NCI-H510A treated with DMSO at 0.1 percent for 48 hours (cell line): Measurements from ENCODE around the gene YBX3.
"Not testable (repeated sequence)": the region's sequence is repeated elsewhere in the genome, so short reads cannot be mapped to it uniquely, and the experiment has no call there.

ENCODE experiments used
- DNase-seq: peaks from one replicate; lab custom pipeline; 2025; lab: John Stamatoyannopoulos, UW

YBX3 gene

DNA sequence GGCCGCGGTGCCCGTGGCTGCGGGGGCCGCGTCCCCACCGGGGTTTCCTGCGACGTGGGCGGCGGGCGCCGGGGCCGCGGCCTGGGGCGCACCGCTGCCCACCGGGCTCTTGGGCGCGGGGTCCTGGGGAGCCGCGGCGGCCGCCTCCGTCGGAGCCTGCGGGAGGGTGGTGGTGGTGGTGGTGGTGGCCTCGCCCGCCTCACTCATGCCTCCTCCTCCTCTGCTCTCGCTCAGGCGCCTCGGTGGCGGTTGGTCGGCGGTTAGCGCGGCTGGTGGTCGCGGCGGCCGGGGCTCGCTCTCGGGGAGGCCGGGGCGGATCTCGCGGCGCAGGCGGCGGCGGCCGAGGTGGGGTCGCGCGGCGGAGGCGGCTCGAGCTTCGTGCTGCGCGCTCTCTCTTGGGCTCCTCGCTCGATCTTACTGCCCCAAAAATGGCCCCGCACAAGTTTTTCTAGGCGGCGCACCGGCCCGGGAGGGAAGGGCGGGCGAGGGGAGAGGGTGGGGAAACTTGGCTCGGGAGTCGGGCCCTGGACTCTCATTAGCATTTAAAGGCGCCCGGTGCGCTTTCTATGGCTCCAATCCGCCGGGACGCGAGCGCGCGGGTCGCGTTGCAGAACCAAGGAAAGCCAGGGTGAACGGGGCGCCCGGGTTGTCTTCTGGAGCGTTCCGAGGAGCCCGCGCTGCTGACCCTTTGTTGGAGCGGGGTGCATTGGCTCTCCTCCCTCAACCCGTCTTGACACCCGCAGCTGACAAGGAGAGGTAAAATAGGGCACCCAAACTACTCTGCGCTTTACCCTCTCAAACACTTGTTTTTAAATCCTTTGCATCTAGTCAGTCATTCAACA lies at the start of gene YBX3:
YBX3 (minus strand) TSS at position 419 of the 842 bp plus-strand sequence; CDS start at position 207, 212 bp downstream.
- peak; percentile 47 for DNase-seq

DNA sequence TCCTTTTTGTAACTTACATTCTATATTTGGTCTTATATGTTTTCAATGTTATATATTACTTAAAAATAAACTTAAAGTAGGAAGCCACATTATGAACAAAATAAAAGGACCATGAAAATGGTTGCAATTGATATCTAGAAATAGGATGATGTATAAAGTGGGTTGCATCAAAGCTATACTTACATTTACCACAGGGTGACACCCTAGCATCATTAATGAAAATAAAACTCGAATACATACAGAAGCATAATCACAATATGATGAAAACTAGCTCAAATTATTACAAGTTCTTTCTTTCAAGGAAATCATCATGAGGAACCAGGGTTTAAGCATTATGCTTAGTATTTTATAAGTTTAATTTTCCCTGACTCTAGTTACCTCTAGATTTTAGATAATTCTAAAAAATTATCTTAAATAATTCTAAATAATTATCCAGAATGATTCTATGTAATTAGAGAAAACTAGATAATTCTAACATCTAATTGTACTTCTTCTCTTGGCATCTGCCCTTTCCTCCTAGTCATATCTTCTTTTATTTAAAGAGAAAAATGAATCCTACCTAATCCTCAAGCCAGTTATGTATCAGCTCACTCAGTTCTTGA lies 48.1 kb upstream of the YBX3 start:
- DNase-seq: peak; percentile 67

DNA sequence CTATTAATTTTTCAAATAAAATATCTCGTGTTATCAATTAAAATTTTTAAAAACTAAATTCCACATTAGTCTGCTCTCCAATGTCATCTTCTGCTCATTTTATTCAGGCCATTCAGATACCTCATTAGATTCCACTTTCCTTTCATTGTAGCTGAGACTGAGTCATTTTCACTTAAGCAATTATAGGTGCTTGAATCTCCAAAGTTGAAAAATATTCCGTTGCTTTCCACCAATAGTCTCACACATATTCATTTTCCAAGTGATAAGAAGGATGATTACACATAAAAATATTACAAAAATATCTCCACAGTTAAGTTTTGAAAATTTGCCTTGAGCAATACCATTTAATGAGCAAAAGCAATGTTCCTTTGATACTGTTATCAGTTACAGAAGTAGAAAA lies 36.5 kb upstream of the YBX3 start:
- DNase-seq: no peak

DNA sequence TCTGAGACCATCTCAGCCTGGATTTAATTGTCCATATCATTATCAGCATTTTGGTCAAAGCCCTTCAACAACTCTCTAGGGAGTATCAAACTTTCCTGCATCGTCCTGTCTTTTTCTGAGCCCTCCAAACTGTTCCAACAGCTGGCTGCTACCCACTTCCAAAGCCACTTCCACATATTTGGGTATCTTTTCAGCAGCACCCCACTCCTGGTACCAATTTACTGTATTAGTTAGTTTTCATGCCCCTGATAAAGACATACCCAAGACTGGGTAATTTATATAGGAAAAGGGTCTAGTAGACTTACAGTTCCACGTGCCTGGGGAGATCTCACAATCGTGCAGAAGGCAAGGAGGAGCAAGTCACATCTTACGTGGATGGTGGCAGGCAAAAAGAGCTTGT lies 33.1 kb upstream of the YBX3 start:
- no peak for DNase-seq

DNA sequence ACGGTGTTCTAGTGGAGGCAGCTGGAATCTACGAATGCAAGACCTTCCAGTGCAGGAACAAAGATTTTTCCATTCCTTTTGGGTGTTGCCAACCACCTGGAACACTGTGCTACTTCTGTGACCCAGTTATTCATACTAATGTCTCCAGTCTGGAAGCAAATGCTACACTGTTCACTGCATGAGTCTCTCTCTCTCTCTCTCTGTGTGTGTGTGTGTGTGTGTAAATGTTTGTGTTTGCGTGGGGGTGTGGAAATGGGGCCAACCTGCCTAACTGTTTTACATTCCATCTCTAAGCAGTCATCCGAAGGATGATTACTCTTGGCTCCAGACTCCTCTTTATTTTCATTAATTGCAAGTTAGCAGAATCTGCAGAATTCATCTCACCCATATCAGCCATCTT lies 29.9 kb upstream of the YBX3 start:
- DNase-seq: no peak

DNA sequence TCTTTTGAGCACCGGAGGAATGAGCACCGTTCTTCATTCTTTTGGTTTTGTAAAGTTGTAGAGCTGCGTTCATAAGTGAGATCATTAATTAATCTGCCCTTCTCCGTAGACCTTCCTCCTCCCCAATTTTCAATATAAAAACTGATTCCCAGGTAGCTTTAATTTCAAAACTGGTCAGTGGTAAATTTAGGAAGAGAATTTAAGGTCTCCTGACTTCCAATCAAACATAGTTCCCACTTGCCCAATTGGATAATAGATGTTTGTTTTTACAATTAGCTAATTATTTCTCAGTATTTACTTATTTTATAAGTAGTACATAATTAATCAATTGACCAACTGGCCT lies 27.2 kb upstream of the YBX3 start:
- DNase-seq: no peak

DNA sequence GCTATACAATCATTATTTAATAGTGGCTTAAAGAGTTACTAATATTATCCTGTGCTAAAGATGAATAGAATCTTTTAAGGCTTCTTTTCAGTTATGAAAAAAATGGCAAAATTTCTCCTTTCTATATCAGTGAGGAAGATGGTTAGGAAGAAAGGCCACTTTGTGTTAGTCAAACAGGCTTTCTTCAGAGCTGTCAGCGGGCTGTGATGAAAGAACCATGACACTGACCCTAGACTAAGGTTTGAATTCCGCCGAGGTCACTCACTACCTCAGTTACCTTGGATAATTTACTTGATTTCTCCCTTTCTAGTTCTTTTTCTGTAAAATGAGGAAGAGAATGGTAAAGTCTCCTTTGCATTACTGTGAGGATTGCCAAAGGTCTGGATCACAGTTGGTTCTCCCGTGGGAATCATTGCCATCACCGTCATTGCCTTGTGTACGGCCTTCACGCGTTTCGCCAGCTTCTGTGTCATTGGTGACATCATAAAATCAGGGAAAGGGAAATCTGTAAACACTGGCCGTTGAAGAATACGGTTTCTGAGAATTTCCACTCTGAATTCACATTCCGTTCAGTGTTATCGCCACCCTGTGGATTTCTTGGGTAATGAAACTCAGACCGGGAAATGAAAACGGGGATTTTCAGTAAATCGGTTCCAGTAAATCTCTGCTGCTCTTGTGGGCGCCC lies 26.7 kb upstream of the YBX3 start:
- peak; percentile 88 for DNase-seq

DNA sequence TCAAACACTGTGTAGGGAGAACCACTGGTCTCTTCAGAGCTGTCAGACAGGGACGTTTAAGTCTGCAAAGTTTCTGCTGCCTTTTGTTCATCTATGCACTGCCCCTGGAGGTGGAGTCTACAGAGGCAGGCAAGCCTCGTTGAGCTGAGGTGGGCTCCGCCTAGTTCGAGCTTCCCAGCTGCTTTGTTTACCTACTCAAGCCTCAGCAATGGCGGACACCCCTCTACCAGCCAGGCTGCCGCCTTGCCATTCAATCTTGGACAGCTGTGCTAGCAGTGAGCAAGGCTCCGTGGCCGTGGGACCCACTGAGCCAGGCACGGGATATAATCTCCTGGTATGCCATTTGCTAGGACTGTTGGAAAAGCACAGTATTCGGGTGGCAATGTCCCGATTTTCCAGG lies 24.6 kb upstream of the YBX3 start:
- DNase-seq: no peak

DNA sequence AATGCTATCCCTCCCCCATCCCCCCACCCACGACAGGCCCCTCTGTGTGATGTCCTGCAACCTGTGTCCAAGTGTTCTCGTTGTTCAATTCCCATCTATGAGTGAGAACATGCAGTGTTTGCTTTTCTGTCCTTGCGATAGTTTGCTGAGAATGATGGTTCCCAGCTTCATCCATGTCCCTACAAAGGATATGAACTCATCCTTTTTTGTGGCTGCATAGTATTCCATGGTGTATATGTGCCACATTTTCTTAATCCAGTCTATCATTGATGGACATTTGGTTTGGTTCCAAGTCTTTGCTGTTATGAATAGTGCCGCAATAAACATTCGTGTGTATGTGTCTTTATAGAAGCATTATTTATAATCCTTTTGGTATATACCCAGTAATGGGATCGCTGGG lies 20.3 kb upstream of the YBX3 start:
- not testable (repeated sequence) for DNase-seq

DNA sequence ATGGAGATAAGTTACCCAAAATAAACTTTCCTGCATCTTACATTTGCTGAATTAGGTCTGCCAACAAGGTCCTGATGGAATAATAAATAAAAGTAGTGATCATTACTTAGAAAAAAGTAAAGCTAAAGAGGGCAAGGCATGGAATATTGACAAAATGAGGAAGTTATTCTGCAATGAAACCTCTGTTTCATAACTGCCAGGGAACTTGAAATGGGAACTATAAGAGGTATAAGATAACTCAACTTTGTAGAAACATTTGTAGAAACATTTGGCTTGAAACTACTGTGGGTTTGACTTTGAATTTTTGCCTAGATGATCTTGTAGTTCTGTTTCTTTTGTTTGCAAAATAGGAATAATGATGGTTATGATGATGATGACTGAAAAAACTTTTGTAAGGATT lies 18.7 kb upstream of the YBX3 start:
- DNase-seq: no peak

DNA sequence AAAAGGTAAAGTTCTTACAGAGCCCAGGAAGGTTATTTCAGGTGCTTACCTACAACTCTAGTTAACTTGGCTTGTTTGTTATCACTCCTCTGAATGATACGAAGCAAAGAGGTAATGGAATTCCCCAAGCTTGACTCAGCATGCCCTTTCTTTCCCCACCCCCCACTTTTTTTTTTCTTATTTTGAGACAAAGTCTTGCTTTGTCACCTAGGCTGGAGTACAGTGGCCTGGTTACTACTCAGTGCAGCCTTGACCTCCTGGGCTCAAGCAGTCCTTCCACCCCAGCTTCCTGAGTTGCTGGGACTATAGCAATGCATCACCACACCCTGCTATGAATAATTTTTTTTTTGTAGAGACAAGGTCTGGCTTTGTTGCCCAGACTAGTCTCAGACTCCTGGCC lies 17.1 kb upstream of the YBX3 start:
- DNase-seq: no peak

DNA sequence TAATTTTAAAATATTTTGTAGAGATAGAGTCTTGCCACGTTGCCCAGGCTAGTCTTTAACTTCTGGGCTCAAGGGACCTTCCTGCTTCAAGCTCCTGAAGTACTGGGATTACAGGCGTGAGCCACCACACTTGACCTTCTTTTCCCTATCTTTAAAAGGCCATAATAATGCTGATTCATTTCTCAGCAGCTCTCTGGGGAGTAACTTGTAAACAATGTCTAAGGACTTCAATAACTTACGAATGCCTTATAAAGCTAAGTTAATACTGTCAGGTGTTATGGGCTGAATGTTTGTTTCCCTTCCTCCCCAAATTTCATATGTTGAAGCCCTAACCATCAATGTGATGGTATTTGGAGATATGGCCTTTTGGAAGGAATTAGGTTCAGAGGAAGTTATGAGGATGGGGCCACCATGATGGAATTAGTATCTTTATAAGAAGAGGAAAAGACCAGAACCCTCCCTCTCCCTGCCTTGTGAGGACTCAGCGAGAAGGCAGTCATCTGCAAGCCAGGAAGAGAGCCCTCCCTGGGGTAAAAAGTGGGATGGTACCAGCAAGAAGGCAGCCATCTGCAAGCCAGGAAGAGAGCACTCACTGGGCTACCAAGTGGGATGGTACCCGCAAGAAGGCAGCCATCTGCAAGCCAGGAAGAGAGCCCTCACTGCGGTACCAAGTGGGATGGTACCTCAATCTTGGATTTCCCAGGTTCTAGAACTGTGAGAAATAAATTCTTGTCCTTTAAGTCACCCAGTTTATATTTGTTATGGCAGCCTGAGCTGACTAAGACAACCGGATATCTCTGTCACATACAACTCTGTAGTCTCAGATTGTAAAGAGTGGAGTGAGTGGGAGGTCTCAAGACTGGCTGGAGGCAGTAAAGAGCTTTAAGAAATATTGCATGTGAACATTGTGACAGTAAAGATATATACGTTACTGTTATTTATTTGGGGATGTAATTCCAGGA lies 16.3 kb upstream of the YBX3 start:
- no peak for DNase-seq

DNA sequence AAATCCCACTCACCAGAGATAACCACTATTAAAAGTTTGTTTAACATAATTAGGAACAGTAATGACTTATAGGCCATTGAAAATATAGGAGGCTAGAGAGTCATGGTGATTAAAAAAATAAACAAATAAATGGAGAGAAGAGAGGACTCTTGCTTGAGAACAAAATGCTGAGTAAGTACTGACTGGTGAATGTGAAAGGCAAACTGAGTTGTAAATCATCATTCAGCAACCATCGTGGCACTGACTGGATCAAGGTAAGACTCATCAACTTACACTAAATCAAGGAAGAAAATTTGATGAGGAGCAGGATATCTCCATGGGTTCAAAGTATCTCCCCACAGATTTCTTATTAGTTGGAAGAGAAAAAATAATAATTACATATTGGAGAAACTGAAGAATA lies 14.1 kb upstream of the YBX3 start:
- no peak for DNase-seq

DNA sequence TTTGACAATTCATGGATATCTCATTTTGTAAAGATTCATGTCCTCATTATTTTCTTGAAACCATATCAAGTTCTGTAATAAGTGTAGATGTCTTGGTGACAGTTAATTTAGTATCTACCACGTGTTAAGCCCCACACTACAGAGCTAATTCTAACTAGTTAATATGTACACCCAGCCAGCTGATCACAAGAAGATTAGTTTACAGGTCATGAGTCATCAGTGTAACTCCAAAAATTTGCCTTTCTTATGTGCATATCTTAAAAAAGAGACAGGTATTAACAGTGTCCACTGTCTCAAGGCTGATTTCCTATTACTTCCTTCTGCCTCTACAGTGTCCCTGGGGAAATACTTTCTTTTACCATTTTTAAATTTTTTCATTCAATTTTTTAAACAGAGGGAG lies 13.3 kb upstream of the YBX3 start:
- no peak for DNase-seq

DNA sequence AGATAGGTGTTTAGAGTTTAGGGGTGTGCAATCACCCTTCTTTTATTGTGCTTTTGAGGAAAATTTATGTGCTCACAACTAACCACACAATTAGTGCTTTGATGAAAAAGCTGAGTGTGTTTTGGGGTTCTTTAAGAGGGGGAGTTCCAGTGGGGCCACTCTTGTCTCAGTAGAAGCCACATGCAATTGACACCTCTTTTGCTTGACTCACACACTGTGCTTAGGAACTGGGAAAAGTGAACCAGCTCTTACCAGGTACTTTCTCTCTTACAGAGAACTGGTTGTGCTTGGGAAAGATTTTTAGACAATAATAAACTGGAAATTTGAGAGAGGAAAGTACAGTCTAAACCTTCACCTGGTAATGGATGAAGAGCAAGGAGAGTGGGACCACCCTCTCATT lies 12.3 kb upstream of the YBX3 start:
- DNase-seq: no peak

DNA sequence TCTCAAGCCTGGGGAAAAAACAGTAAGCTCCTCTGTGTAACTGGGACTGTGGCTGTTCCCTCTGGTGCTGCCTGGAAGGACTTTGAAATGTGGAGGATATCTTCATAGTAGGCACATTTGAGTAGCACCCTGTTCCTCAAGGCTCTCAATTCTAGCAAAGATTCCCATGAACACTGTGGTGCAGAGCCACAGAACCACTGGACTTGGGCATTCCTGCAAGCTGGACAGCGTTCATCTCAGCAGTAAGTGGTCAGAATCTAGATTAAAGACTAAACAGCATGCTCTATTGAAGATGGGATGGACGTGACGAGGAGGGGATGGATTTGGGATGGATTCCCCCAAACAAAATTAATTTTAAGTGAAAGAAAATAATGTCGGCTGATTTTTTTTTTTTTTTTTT lies 9.4 kb upstream of the YBX3 start:
- DNase-seq: no peak

DNA sequence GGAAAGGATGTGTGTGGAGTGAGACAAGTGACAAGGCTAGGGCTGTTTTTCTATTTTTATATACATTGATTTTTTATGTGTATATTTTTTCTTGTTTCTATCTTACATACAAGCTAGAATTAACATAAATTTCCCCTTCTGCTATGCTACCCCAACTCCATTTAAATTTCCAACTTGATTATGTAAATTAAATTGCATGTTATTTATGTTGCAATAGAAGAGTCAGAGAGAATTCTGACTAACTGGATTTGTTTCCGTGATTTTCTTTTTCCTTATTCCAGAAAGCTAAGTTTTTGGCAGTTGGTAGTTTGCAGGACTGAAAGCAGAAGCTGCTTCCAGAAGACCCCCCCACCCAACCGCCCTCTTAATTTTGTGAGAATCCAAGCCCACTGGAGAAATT lies 8.9 kb upstream of the YBX3 start:
- no peak for DNase-seq

DNA sequence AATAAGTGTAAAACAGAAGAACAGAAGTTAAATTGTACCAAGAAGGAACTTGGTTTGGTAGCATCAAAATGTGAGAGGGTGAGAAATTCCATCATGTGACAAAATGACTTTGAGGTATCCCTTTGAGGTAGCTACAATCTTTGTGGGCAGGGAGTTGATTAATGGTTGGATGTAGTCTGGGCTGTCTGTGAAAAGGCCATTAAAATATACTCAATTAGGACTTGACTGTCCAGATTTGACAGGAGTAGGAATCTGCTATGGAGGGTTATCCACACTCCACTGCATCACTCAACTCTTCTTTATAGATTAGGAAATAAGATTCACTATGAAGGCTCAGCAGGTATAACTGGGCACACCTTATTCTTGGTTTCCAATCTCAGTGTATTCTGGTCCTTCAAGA lies 7.4 kb upstream of the YBX3 start:
- DNase-seq: no peak

DNA sequence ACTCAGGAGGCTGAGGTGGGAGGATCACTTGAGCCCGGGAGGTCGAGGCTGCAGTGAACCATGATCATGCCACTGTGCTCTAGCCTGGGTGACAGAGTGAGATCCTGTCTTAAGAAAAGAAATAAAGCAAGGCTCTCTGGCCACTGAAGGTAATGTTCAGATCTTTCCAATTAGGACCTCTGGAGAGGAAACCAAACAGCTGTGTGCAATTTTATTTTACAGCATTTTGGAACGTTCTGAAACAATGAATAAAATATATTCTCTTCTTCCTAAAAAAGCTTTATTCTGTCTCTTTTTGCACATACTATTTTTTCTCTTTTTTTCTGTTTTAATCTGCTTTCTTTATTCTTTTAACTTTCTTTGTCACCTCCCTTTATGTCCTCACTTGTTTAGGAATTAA lies 5.0 kb upstream of the YBX3 start:
- no peak for DNase-seq

DNA sequence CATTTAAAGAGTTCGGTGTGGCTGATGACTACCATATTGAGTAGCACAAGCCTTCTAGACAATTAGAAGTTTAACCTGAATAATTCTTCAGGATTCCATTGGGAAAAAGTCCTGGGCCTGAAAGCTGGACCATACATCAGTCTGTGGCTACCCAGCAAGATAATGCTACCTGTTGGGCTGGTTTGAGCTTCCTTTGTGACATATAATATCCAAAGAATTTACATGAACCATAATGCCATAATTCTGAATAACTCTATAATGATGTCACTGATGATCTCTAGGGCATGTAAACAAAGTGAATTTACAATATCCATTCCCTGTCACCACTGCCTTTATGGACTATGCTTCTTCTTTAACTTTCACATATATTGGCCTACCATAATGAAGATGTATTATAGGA lies 3.8 kb upstream of the YBX3 start:
- DNase-seq: no peak

DNA sequence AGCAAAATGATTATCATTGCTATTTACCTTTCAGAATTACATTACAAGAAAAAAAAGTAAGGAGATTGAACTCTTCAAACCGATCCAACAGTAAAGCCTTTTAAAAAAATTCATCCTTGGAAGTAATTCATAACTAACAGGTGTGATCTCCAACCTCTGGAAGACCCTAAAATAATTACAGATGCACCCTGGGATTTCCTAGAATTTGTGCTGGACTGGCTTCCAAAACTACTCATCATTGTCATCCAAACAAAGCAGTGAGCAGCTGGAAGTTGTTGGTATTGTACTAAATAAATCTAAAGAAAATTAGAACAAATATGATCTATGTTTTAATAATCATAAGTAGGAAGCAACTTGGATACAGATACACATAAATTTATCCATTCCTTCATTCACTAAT lies 1.9 kb upstream of the YBX3 start:
- DNase-seq: no peak

DNA sequence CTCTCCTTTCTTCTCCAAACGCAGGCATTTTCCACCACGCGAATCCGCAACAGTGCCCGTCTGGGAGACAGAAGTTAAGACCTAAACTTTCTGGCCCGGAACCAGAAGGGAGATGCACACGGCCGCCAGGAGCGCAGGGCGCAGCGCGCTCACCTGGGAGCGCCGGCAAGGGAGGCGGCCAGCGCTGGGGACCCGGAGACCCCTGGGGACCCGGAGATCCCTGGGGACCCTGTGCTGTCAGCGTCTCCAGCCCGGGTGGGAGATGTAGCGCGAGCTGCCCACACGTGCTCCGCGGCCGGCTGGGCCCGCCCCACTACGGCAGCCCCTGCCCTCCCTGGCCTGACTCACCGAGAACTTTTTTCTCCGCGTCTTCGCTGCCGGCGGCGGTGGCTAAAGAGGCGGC lies 620 bp downstream of the YBX3 start:
- DNase-seq: peak; percentile 79
